H1 (cell line): ENCODE measurements around the gene CACNA1C. TPM values are rescaled to one million over a fixed set of nuclear protein-coding genes. Genes with fewer than 3 reads are reported as not detected.

Source experiments
- EZH2 ChIP-seq: fragments of 200-600 bp; sonication (generic); IDR thresholded peaks from 2 replicates; pipeline ENCODE4 v1.7.1; 2012; ENCODE audit warnings: low read depth, mild to moderate bottlenecking, moderate library complexity, low read length, inconsistent platforms; ENCODE audit not compliant: severe bottlenecking
- FOSL1 ChIP-seq: IDR thresholded peaks from 2 replicates; pipeline ENCODE4 v1.6.1; 2011; ENCODE audit warnings: mild to moderate bottlenecking, low read depth, low read length, moderate library complexity; ENCODE audit not compliant: insufficient read depth
- HDAC2 ChIP-seq, 2 experiments: fragments of 300-600 bp in 1 of 2; sonication (generic) in 1 of 2; IDR thresholded peaks; 2 replicates each; pipeline ENCODE4 v1.6.1; 2011 to 2012; ENCODE audit warnings: low read depth in 2 of 2, low read length in 2 of 2, mild to moderate bottlenecking in 2 of 2, moderate library complexity in 2 of 2, borderline replicate concordance in 1 of 2, inconsistent platforms in 1 of 2
- KDM4A ChIP-seq: IDR thresholded peaks from one replicate; pipeline ENCODE4 v1.7.1; 2012; ENCODE audit warnings: low read depth, mild to moderate bottlenecking, moderate library complexity, low read length, inconsistent platforms; ENCODE audit not compliant: severe bottlenecking
- POU5F1 ChIP-seq: IDR thresholded peaks from 2 replicates; pipeline ENCODE4 v1.6.1; 2011; ENCODE audit warnings: low read depth, mild to moderate bottlenecking, low read length, moderate library complexity
- polyA plus RNA-seq, 7 experiments: library from polyadenylated mRNA; depleted of rRNA in 3 of 7; stranded (reverse) in 5 of 7; unstranded in 2 of 7; fragments of >200 nt in 5 of 7; fragments of 200-250 nt in 2 of 7; gene quantifications; 1 replicate in 5 of 7; 2 replicates in 1 of 7; 4 replicates in 1 of 7; pipeline versions ENCODE4 v1.2.1 to v1.2.3, GENCODE V29; 2011 to 2013; ENCODE audit warnings: missing spikeins in 2 of 7, mixed read lengths in 2 of 7
- total RNA-seq: library from RNA; stranded (reverse); fragmentation: NEBNext Ultra II Directional; extraction: Animal tissue kit (Norgen Biotek cat#: 25700); gene quantifications from 2 replicates; pipeline ENCODE4 v1.2.1, GENCODE V29; 2021
- TF ChIP-seq, protein P1 (sequence below): fragments of 300-600 bp; sonication (generic); IDR thresholded peaks from 2 replicates; pipeline ENCODE4 v1.7.1; 2012; ENCODE audit warnings: low read length, moderate library complexity, mild to moderate bottlenecking, inconsistent platforms; ENCODE audit not compliant: insufficient replicate concordance
- TF ChIP-seq, protein P2 (sequence below): IDR thresholded peaks from 2 replicates; pipeline ENCODE4 v1.6.1; 2012; ENCODE audit warnings: low read length, inconsistent platforms

CACNA1C gene
- total and polyA plus RNA-seq, 2 of the 8 experiments (the other 6 are each of a cell fraction or from before 2014, with no cell fraction given), result 1.3 TPM

GRCh38 chr12:2481951-2482350, 429.2 kb downstream of the CACNA1C start (continued):
- TF ChIP-seq, protein P1, sequence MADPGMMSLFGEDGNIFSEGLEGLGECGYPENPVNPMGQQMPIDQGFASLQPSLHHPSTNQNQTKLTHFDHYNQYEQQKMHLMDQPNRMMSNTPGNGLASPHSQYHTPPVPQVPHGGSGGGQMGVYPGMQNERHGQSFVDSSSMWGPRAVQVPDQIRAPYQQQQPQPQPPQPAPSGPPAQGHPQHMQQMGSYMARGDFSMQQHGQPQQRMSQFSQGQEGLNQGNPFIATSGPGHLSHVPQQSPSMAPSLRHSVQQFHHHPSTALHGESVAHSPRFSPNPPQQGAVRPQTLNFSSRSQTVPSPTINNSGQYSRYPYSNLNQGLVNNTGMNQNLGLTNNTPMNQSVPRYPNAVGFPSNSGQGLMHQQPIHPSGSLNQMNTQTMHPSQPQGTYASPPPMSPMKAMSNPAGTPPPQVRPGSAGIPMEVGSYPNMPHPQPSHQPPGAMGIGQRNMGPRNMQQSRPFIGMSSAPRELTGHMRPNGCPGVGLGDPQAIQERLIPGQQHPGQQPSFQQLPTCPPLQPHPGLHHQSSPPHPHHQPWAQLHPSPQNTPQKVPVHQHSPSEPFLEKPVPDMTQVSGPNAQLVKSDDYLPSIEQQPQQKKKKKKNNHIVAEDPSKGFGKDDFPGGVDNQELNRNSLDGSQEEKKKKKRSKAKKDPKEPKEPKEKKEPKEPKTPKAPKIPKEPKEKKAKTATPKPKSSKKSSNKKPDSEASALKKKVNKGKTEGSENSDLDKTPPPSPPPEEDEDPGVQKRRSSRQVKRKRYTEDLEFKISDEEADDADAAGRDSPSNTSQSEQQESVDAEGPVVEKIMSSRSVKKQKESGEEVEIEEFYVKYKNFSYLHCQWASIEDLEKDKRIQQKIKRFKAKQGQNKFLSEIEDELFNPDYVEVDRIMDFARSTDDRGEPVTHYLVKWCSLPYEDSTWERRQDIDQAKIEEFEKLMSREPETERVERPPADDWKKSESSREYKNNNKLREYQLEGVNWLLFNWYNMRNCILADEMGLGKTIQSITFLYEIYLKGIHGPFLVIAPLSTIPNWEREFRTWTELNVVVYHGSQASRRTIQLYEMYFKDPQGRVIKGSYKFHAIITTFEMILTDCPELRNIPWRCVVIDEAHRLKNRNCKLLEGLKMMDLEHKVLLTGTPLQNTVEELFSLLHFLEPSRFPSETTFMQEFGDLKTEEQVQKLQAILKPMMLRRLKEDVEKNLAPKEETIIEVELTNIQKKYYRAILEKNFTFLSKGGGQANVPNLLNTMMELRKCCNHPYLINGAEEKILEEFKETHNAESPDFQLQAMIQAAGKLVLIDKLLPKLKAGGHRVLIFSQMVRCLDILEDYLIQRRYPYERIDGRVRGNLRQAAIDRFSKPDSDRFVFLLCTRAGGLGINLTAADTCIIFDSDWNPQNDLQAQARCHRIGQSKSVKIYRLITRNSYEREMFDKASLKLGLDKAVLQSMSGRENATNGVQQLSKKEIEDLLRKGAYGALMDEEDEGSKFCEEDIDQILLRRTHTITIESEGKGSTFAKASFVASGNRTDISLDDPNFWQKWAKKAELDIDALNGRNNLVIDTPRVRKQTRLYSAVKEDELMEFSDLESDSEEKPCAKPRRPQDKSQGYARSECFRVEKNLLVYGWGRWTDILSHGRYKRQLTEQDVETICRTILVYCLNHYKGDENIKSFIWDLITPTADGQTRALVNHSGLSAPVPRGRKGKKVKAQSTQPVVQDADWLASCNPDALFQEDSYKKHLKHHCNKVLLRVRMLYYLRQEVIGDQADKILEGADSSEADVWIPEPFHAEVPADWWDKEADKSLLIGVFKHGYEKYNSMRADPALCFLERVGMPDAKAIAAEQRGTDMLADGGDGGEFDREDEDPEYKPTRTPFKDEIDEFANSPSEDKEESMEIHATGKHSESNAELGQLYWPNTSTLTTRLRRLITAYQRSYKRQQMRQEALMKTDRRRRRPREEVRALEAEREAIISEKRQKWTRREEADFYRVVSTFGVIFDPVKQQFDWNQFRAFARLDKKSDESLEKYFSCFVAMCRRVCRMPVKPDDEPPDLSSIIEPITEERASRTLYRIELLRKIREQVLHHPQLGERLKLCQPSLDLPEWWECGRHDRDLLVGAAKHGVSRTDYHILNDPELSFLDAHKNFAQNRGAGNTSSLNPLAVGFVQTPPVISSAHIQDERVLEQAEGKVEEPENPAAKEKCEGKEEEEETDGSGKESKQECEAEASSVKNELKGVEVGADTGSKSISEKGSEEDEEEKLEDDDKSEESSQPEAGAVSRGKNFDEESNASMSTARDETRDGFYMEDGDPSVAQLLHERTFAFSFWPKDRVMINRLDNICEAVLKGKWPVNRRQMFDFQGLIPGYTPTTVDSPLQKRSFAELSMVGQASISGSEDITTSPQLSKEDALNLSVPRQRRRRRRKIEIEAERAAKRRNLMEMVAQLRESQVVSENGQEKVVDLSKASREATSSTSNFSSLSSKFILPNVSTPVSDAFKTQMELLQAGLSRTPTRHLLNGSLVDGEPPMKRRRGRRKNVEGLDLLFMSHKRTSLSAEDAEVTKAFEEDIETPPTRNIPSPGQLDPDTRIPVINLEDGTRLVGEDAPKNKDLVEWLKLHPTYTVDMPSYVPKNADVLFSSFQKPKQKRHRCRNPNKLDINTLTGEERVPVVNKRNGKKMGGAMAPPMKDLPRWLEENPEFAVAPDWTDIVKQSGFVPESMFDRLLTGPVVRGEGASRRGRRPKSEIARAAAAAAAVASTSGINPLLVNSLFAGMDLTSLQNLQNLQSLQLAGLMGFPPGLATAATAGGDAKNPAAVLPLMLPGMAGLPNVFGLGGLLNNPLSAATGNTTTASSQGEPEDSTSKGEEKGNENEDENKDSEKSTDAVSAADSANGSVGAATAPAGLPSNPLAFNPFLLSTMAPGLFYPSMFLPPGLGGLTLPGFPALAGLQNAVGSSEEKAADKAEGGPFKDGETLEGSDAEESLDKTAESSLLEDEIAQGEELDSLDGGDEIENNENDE, result no peak
- TF ChIP-seq KDM4A (no peak), FOSL1 (no peak), POU5F1 (no peak), HDAC2 (IDR thresholded peaks at IDR 0.05; ENCODE audit: borderline replicate concordance in 1 of 2, low read depth in 2 of 2, low read length in 2 of 2) (no peak), EZH2 (no peak)
- TF ChIP-seq, protein P2, sequence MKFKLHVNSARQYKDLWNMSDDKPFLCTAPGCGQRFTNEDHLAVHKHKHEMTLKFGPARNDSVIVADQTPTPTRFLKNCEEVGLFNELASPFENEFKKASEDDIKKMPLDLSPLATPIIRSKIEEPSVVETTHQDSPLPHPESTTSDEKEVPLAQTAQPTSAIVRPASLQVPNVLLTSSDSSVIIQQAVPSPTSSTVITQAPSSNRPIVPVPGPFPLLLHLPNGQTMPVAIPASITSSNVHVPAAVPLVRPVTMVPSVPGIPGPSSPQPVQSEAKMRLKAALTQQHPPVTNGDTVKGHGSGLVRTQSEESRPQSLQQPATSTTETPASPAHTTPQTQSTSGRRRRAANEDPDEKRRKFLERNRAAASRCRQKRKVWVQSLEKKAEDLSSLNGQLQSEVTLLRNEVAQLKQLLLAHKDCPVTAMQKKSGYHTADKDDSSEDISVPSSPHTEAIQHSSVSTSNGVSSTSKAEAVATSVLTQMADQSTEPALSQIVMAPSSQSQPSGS, result no peak
